Measurements from ENCODE around the gene GAL3ST2.
A peak's percentile ranks its signal among the peaks of the same experiment; 100 is the strongest.

The GAL3ST2 gene

GRCh38 chr2:241842620-241843211 is 66.1 kb downstream of the GAL3ST2 start:
- DNase-seq (ENCODE audit: extremely low read depth in 1 of 2, low read depth in 1 of 2) = peak; percentile 52 to 67

GRCh38 chr2:241843321-241844065 is 66.9 kb downstream of the GAL3ST2 start:
- DNase-seq (ENCODE audit: extremely low read depth in 1 of 2, low read depth in 1 of 2) = no peak

GRCh38 chr2:241844066-241844728 is 67.6 kb downstream of the GAL3ST2 start:
- peak; percentile 86 to 92 for DNase-seq (ENCODE audit: extremely low read depth in 1 of 2, low read depth in 1 of 2)

GRCh38 chr2:241844831-241845578 is 68.4 kb downstream of the GAL3ST2 start:
- DNase-seq (ENCODE audit: extremely low read depth in 1 of 2, low read depth in 1 of 2) = no peak

- no peak for DNase-seq (ENCODE audit: extremely low read depth in 1 of 2, low read depth in 1 of 2)
Observed at GRCh38 chr2:241846406-241846805, 69.8 kb downstream of the GAL3ST2 start.

- no peak for DNase-seq (ENCODE audit: extremely low read depth in 1 of 2, low read depth in 1 of 2)
Observed at GRCh38 chr2:241848761-241849615, 72.4 kb downstream of the GAL3ST2 start.

- DNase-seq (ENCODE audit: extremely low read depth in 1 of 2, low read depth in 1 of 2) = no peak
Observed at GRCh38 chr2:241849616-241850543, 73.3 kb downstream of the GAL3ST2 start.

- DNase-seq (ENCODE audit: extremely low read depth in 1 of 2, low read depth in 1 of 2) = no peak
Observed at GRCh38 chr2:241850544-241851324, 74.1 kb downstream of the GAL3ST2 start.

GRCh38 chr2:241851325-241852115 is 74.9 kb downstream of the GAL3ST2 start:
- DNase-seq (ENCODE audit: extremely low read depth in 1 of 2, low read depth in 1 of 2) = no peak

GRCh38 chr2:241852116-241852980 is 75.7 kb downstream of the GAL3ST2 start:
- DNase-seq (ENCODE audit: extremely low read depth in 1 of 2, low read depth in 1 of 2) = no peak

- no peak for DNase-seq (ENCODE audit: extremely low read depth in 1 of 2, low read depth in 1 of 2)
Observed at GRCh38 chr2:241852981-241853631, 76.5 kb downstream of the GAL3ST2 start.
